HCT116 (cell line): ENCODE measurements around the gene ZGPAT. TPM values are rescaled to one million over a fixed set of nuclear protein-coding genes. Genes with fewer than 3 reads are reported as not detected.

Experiments
- ATAC-seq: fragments of 200-7000 bp; cut with Tn5 transposase; 2 replicates; pipeline ENCODE4 v1.9.1; 2020; ENCODE audit warnings: mild to moderate bottlenecking, moderate library complexity
- BruUV-seq: library from RNA; stranded (reverse); fragments of 400-500 nt; replicated peaks from 2 replicates; lab custom pipeline; 2021; lab: Mats Ljungman, UMichigan
- CTCF ChIA-PET: fragments of 300-600 bp; sonication (Branson Sonifier 250); formaldehyde crosslinking; loops from one replicate; lab custom pipeline; 2021; ENCODE audit warnings: antibody characterized with exemption; lab: Charles Lee
- POLR2A ChIA-PET: fragments of 300-600, 350-600 bp; sonication (Branson Sonifier 250); formaldehyde crosslinking; loops from one replicate; lab custom pipeline; 2021; ENCODE audit warnings: antibody characterized with exemption; lab: Charles Lee
- RAD21 ChIA-PET, 2 experiments: fragments of 300-600 bp; sonication (Branson Sonifier 250); formaldehyde crosslinking; loops; one replicate each; lab custom pipeline; 2023; ENCODE audit warnings: low total read pairs in 2 of 2; ENCODE audit not compliant: uncharacterized antibody in 2 of 2, unreplicated experiment in 2 of 2, low non-redundant PET in 1 of 2; lab: Charles Lee
- DNase-seq: peaks from one replicate; pipeline ENCODE4 v3.0.0-alpha.2; 2010; ENCODE audit warnings: low read depth, low spot score
- H2AFZ ChIP-seq: fragments of 200-600 bp; shearing (Covaris generic), sonication (generic); 2 replicates; pipeline ENCODE4 v1.6.1; 2017; ENCODE audit warnings: low read depth, mixed run types, mixed read lengths, antibody characterized with exemption, low read length; ENCODE audit not compliant: poor library complexity, severe bottlenecking
- H3K27ac ChIP-seq: 2 replicates; pipeline ENCODE4 v1.5.1; 2012; ENCODE audit warnings: low read depth, low read length
- H3K27me3 ChIP-seq: fragments of 200-600 bp; sonication (generic); 2 replicates; pipeline ENCODE4 v1.6.1; 2016; ENCODE audit warnings: mixed run types, low read length, mixed read lengths; ENCODE audit not compliant: insufficient read depth
- H3K36me3 ChIP-seq, 2 experiments: fragments of 200-500 bp in 1 of 2; fragments of 200-600 bp in 1 of 2; sonication (Bioruptor generic) in 1 of 2; sonication (generic) in 1 of 2; 2 replicates each; pipeline versions ENCODE4 v1.5.1 to v1.6.1; 2014 to 2016; ENCODE audit warnings: low read length in 2 of 2, inconsistent platforms in 1 of 2, mixed read lengths in 1 of 2, mixed run types in 1 of 2; ENCODE audit not compliant: insufficient read depth in 2 of 2, control insufficient read depth in 1 of 2
- H3K4me1 ChIP-seq, 2 experiments: fragments of 200-600 bp in 1 of 2; sonication (generic) in 1 of 2; 2 replicates each; pipeline versions ENCODE4 v1.5.1 to v1.6.1; 2012 to 2017; ENCODE audit warnings: low read length in 2 of 2, inconsistent platforms in 1 of 2, mild to moderate bottlenecking in 1 of 2, mixed read lengths in 1 of 2, mixed run types in 1 of 2, moderate library complexity in 1 of 2; ENCODE audit not compliant: insufficient read depth in 2 of 2, control insufficient read depth in 1 of 2
- H3K4me2 ChIP-seq: fragments of 200-600 bp; sonication (generic); 2 replicates; pipeline ENCODE4 v1.6.1; 2017; ENCODE audit warnings: mixed run types, low read length, mixed read lengths
- H3K4me3 ChIP-seq, 2 experiments: fragments of 200-600 bp in 1 of 2; sonication (generic) in 1 of 2; replicated peaks in 1 of 2; 2 replicates each; pipeline ENCODE4 v1.5.1; 2011 to 2016; ENCODE audit warnings: low read length in 2 of 2, control low read depth in 1 of 2, low read depth in 1 of 2, mild to moderate bottlenecking in 1 of 2, mixed read lengths in 1 of 2, mixed run types in 1 of 2
- H3K79me2 ChIP-seq: fragments of 200-600 bp; sonication (generic); 2 replicates; pipeline ENCODE4 v1.6.1; 2017; ENCODE audit warnings: mild to moderate bottlenecking, mixed run types, low read length, moderate library complexity, mixed read lengths; ENCODE audit not compliant: insufficient read depth
- H3K9ac ChIP-seq: fragments of 200-600 bp; sonication (generic); 2 replicates; pipeline ENCODE4 v1.6.1; 2016; ENCODE audit warnings: low read length, mixed read lengths
- H3K9me2 ChIP-seq: fragments of 200-600 bp; sonication (generic), shearing (Covaris generic); 2 replicates; pipeline ENCODE4 v1.6.1; 2017; ENCODE audit warnings: mixed run types, mild to moderate bottlenecking, moderate library complexity; ENCODE audit not compliant: insufficient read depth
- H3K9me3 ChIP-seq, 2 experiments: fragments of 200-500 bp in 1 of 2; fragments of 200-600 bp in 1 of 2; sonication (Bioruptor generic) in 1 of 2; sonication (generic) in 1 of 2; 2 replicates each; pipeline ENCODE4 v1.6.1; 2014 to 2017; ENCODE audit warnings: low read length in 2 of 2, mixed read lengths in 2 of 2, inconsistent platforms in 1 of 2, low read depth in 1 of 2, mild to moderate bottlenecking in 1 of 2, mixed run types in 1 of 2, moderate library complexity in 1 of 2; ENCODE audit not compliant: control insufficient read depth in 1 of 2, insufficient read depth in 1 of 2
- H4K20me1 ChIP-seq: fragments of 200-600 bp; sonication (generic), shearing (Covaris generic); 2 replicates; pipeline ENCODE4 v1.6.1; 2017; ENCODE audit warnings: mixed run types, mild to moderate bottlenecking, moderate library complexity; ENCODE audit not compliant: insufficient read depth
- CEBPB ChIP-seq: IDR thresholded peaks from 2 replicates; pipeline ENCODE4 v1.6.1; 2012; ENCODE audit warnings: low read depth
- EZH2phosphoT487 ChIP-seq: fragments of 200-600 bp; IDR thresholded peaks from 2 replicates; pipeline ENCODE4 v1.6.1; 2018; ENCODE audit warnings: antibody characterized with exemption, borderline replicate concordance
- POLR2AphosphoS5 ChIP-seq: IDR thresholded peaks from 2 replicates; pipeline ENCODE4 v1.6.1; 2011; ENCODE audit warnings: mild to moderate bottlenecking, low read depth, low read length, moderate library complexity
- SIN3A ChIP-seq: IDR thresholded peaks from 2 replicates; pipeline ENCODE4 v1.6.1; 2012; ENCODE audit warnings: low read depth
- SRF ChIP-seq: IDR thresholded peaks from 2 replicates; pipeline ENCODE4 v1.6.1; 2012; ENCODE audit warnings: low read depth
- intact Hi-C: fragments of 100-400 bp; cut with micrococcal nuclease; formaldehyde crosslinking; loops from 2 replicates; pipeline ENCODE4 v1.10.0; 2022
- total RNA-seq: library from RNA; stranded (reverse); gene quantifications from one replicate; pipeline ENCODE4 v1.2.1, GENCODE V29; 2021; ENCODE audit not compliant: unreplicated experiment
- TF ChIP-seq, protein P1 (sequence below): IDR thresholded peaks from 2 replicates; pipeline ENCODE4 v1.6.1; 2011; ENCODE audit warnings: mild to moderate bottlenecking, low read length, moderate library complexity; ENCODE audit not compliant: insufficient replicate concordance; ENCODE audit errors: extremely low read depth
- TF ChIP-seq, protein P2 (sequence below): IDR thresholded peaks from 2 replicates; pipeline ENCODE4 v1.6.1; 2012

Gene ZGPAT
- total RNA-seq, 1 experiment from 2014 or later = 30.6 TPM

DNA sequence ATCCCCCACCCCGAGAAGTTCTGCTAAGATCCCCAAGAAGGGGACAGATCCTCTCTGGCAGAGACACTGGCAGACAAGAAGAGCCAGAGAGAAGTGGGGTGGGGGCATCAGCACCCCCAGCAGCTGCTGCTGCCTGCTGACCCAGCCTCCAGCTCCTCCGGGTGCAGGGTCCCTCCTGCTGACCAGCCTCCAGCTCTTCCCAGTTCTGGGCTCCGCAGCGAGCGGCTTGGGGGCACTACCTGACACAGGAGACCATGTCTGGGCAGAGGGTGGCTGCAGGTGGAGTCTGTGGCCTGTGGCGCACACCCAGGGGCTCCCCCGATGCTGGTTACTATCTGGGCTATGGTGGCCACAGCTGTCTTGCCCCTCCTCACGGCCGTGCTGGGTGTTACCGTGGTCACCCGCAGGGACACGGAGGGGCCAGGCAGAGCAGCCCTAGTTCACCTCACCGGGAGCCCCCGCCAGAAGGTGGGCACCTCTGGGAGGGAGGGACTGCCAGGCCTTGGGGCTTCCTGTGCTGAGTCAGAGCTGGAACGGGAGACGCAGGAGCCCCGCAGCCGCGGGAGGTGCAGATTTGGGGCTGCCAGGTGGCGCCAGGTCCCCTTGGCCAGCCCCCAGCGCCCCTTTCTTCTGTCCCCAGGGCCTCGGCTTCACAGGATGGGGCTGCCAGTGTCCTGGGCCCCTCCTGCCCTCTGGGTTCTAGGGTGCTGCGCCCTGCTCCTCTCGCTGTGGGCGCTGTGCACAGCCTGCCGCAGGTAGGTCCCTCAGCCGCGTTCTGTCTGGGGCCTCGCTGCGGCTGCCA lies 29.3 kb downstream of the ZGPAT start:
- Histone ChIP-seq H2AFZ (no peak overlapping the region), H3K27me3 (no peaks in the 10 kb centered on the region), H3K9me2 (no peaks in the 10 kb centered on the region), H3K4me3 (peak overlapping the region; percentile 42 to 52), H4K20me1 (no peaks in the 10 kb centered on the region), H3K79me2 (peaks cover 32% of the 10 kb centered on the region), H3K9me3 (no peaks in the 10 kb centered on the region), H3K27ac (peak overlapping the region; percentile 84), H3K4me1 (peaks cover 20 to 50% of the 10 kb centered on the region in 2 experiments; a peak in 3 of 4 replicates), H3K36me3 (peaks cover 0 to 17% of the 10 kb centered on the region in 2 experiments; a peak in 2 of 4 replicates), H3K4me2 (peak overlapping the region; percentile 66), H3K9ac (peak overlapping the region; percentile 56)
- ATAC-seq = no peak
- RAD21 ChIA-PET = interaction anchor here (0.5 to 0.7 kb wide), 4 partner anchors 49 to 219 kb away, joined by 3 to 4 read pairs (median 3); partner anchors contain the start of gene UCKL1 (in 1 of the 2)
- CTCF ChIA-PET = interaction anchor here (1.6 kb wide), 1 partner anchor 14 kb away, joined by 3 read pairs; no protein-coding TSS in a partner anchor
- POLR2A ChIA-PET = interaction anchor here (1.0 kb wide), 1 partner anchor 31 kb away, joined by 4 read pairs; no protein-coding TSS in a partner anchor
- intact Hi-C loops = loop anchor here (10.0 kb wide), 1 partner anchor 128 kb away; the partner anchor contains the start of genes ABHD16B and TPD52L2
- DNase-seq = no peak
- BruUV-seq = no TSS peak
- TF ChIP-seq EZH2phosphoT487 = no peak
- TF ChIP-seq SIN3A = 0 out of 2 replicates have a peak, but pooled peaks have one; percentile 0
- no peak for TF ChIP-seq SRF
- TF ChIP-seq, protein P1, sequence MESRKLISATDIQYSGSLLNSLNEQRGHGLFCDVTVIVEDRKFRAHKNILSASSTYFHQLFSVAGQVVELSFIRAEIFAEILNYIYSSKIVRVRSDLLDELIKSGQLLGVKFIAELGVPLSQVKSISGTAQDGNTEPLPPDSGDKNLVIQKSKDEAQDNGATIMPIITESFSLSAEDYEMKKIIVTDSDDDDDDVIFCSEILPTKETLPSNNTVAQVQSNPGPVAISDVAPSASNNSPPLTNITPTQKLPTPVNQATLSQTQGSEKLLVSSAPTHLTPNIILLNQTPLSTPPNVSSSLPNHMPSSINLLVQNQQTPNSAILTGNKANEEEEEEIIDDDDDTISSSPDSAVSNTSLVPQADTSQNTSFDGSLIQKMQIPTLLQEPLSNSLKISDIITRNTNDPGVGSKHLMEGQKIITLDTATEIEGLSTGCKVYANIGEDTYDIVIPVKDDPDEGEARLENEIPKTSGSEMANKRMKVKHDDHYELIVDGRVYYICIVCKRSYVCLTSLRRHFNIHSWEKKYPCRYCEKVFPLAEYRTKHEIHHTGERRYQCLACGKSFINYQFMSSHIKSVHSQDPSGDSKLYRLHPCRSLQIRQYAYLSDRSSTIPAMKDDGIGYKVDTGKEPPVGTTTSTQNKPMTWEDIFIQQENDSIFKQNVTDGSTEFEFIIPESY = no peak
- TF ChIP-seq, protein P2, sequence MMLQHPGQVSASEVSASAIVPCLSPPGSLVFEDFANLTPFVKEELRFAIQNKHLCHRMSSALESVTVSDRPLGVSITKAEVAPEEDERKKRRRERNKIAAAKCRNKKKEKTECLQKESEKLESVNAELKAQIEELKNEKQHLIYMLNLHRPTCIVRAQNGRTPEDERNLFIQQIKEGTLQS = no peak
- peak; percentile 34; the same call in 1 of the 2 replicates for TF ChIP-seq POLR2AphosphoS5
- TF ChIP-seq CEBPB = no peak
- TF ChIP-seq, all 23 proteins: peak for 2
